Measurements from ENCODE around the gene FHIT.

The FHIT gene

DNA sequence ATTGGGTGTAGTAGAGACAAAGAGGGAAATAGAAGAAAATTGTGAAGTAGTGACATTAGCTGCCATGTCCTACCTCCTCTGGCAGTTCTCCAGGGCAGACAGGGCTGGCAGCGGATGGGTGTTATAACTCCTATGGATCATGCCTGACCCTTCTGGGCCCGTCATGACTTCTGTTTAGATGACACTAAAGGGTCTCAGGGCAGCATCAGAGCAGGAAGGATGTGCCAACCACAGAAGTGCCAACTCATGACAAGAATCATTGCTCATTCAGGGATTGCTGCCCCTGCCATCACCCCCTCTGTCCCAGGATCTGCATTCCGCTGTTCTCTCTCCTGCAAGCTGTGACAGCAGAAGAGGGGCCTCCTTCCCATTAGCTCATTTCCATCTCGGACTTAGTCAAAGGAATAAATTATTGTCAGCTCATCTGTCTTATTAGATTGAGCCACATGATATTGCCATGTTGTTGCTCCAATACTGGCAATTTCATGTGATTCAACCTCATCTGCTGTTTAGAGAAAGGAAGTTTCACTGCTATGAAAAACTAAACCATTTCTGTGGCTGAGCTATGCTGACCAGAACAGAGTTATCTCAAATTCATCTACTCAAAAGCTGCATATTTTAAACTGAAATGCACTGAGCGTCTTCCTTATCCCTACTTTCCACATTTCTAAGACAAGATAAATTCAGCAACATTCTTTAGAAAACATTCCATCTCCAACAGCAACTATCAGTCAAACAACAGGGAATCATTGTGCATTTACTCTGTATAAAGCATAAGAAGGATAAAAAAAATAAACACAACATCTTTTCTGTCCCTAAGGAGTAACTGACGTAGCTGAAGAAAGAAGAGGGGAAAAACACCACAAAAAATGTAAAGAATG lies 271.6 kb downstream of the FHIT start:
- no peak for DNase-seq

DNA sequence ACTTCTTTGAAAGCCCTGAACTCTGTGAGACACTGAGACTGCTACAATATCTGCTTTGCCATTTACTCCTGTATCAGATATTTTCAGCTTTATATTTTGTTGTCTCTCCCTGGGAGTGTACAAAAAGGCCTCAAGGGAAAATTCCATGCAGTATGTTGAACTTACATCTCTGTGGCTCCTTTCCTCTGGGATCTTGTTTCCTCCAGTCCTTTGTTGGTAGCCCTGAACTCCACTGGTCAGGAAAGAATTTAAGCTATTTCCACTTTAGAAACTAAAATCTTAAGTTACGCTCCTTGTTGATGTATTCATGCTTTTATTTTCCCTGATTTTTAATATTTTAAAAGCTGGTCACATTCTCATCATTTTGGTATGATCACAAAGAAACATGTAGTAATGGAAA lies 277.9 kb downstream of the FHIT start:
- no peak for DNase-seq

More for the DNA sequence above, 271.6 kb downstream of the FHIT start:
- TF ChIP-seq POLR2A (IDR thresholded peaks at IDR 0.05; ENCODE audit: low read length) (no peak), GATA1 (IDR thresholded peaks at IDR 0.05; ENCODE audit: low read depth, low read length) (no peak)

DNA sequence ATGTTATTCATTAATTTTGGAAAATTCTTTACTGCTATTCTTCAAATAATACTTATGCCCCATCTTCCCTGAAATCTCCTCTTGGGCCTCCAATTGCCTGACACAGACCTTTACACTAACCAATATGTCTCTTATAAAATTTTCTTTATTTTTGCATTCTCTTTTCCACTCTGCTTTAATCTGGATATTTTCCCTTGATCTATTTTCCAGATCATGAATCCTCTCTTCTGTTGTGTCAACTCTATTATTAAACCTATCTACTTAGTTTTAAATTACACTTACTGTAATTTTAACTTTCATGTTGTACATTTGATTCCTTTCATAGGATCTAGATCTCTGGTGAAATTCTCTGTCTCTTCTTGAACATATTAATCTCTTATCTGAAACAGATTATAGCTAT lies 278.7 kb downstream of the FHIT start:
- no peak for DNase-seq
- TF ChIP-seq GATA1 (IDR thresholded peaks at IDR 0.05; ENCODE audit: low read depth, low read length): no peak
- no peak for TF ChIP-seq POLR2A (IDR thresholded peaks at IDR 0.05; ENCODE audit: low read length)

More for the DNA sequence above, 277.9 kb downstream of the FHIT start:
- TF ChIP-seq POLR2A (IDR thresholded peaks at IDR 0.05; ENCODE audit: low read length): no peak
- TF ChIP-seq GATA1 (IDR thresholded peaks at IDR 0.05; ENCODE audit: low read depth, low read length): no peak

GRCh38 chr3:60970850-60971249 lies 280.4 kb downstream of the FHIT start:
- no peak for TF ChIP-seq GATA1 (IDR thresholded peaks at IDR 0.05; ENCODE audit: low read depth, low read length)
- TF ChIP-seq POLR2A (IDR thresholded peaks at IDR 0.05; ENCODE audit: low read length): no peak
- no peak for DNase-seq

- DNase-seq: no peak
- TF ChIP-seq POLR2A (IDR thresholded peaks at IDR 0.05; ENCODE audit: low read length) (no peak), GATA1 (IDR thresholded peaks at IDR 0.05; ENCODE audit: low read depth, low read length) (no peak)
Observed at GRCh38 chr3:60967141-60967540, 284.1 kb downstream of the FHIT start.

- DNase-seq: no peak
- TF ChIP-seq GATA1 (IDR thresholded peaks at IDR 0.05; ENCODE audit: low read depth, low read length) (no peak), POLR2A (IDR thresholded peaks at IDR 0.05; ENCODE audit: low read length) (no peak)
Observed at GRCh38 chr3:60957541-60957940, 293.7 kb downstream of the FHIT start.

GRCh38 chr3:60956729-60957128 lies 294.5 kb downstream of the FHIT start:
- TF ChIP-seq GATA1 (IDR thresholded peaks at IDR 0.05; ENCODE audit: low read depth, low read length) (no peak), POLR2A (IDR thresholded peaks at IDR 0.05; ENCODE audit: low read length) (no peak)
- no peak for DNase-seq

- TF ChIP-seq POLR2A (IDR thresholded peaks at IDR 0.05; ENCODE audit: low read length) (no peak), GATA1 (IDR thresholded peaks at IDR 0.05; ENCODE audit: low read depth, low read length) (no peak)
- no peak for DNase-seq
Observed at GRCh38 chr3:60955034-60955433, 296.2 kb downstream of the FHIT start.

- no peak for TF ChIP-seq POLR2A (IDR thresholded peaks at IDR 0.05; ENCODE audit: low read length)
- no peak for TF ChIP-seq GATA1 (IDR thresholded peaks at IDR 0.05; ENCODE audit: low read depth, low read length)
- no peak for DNase-seq
Observed at GRCh38 chr3:60954048-60954447, 297.2 kb downstream of the FHIT start.

DNA sequence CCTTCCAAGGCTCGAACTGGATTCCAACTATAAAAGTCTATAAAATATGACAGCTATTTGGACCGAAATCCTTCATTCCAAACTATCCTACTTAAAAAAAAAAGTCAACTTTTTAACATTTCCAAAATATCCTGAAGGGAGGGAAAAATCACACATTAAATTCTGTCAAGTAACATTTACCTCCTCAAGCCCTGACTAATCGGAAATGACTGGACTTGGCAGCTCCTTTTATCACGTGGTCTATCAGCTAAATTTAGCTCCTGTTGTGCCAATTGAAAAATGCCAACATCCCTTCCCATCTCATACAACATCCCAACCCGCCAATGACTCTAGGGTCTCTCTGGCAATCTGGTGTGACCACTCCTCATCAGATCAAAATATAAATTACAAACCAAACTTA lies 297.9 kb downstream of the FHIT start:
- no peak for DNase-seq
- TF ChIP-seq GATA1 (IDR thresholded peaks at IDR 0.05; ENCODE audit: low read depth, low read length) (no peak), POLR2A (IDR thresholded peaks at IDR 0.05; ENCODE audit: low read length) (no peak)

DNA sequence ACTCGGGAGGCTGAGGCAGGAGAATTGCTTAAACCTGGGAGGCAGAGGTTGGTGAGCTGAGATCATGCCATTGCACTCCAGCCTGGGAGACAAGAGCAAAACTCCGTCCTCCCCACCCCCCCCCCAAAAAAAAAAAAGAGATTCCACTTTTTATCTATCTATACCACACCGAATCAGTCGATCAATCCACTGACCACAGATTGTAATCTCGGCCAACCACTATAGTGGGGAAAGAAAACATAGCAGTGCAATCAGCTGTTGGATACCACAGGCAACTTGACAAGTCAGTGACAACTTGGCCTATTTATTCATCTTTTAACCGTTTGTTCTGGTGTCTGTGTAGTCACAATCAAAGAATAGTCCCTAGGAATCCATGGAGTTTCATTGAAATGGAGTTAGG lies 299.2 kb downstream of the FHIT start:
- peak in 1 of 2 experiments; percentile 10 for DNase-seq
- TF ChIP-seq POLR2A (IDR thresholded peaks at IDR 0.05; ENCODE audit: low read length) (no peak), GATA1 (IDR thresholded peaks at IDR 0.05; ENCODE audit: low read depth, low read length) (no peak)

- TF ChIP-seq POLR2A (IDR thresholded peaks at IDR 0.05; ENCODE audit: low read length) (no peak), GATA1 (IDR thresholded peaks at IDR 0.05; ENCODE audit: low read depth, low read length) (no peak)
- DNase-seq: no peak
Observed at GRCh38 chr3:60949146-60949545, 302.1 kb downstream of the FHIT start.

GRCh38 chr3:60948488-60948887 lies 302.8 kb downstream of the FHIT start:
- no peak for DNase-seq
- TF ChIP-seq GATA1 (IDR thresholded peaks at IDR 0.05; ENCODE audit: low read depth, low read length): no peak
- TF ChIP-seq POLR2A (IDR thresholded peaks at IDR 0.05; ENCODE audit: low read length): no peak

- TF ChIP-seq GATA1 (IDR thresholded peaks at IDR 0.05; ENCODE audit: low read depth, low read length): no peak
- no peak for TF ChIP-seq POLR2A (IDR thresholded peaks at IDR 0.05; ENCODE audit: low read length)
- DNase-seq: no peak
Observed at GRCh38 chr3:60935709-60936108, 315.5 kb downstream of the FHIT start.

DNA sequence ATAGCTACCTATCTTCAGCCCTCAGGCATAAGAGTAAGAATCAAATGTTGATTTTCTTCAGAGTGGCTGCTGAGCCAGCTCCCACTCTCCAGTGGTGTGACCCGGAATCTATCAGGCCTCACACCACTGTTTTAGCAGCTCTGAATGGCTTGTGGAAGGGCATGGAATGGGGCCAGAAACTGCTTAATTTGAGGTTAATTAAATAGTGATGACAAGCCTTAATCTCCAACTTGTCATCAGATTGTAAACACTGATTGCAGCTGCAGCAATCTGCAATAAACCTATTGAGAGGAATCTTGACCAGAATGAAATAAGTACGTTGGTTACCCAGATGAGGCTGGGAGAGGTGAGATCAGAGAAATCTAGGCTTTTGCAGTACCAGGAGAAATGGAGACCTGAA lies 317.4 kb downstream of the FHIT start:
- DNase-seq: no peak
- no peak for TF ChIP-seq GATA1 (IDR thresholded peaks at IDR 0.05; ENCODE audit: low read depth, low read length)
- TF ChIP-seq POLR2A (IDR thresholded peaks at IDR 0.05; ENCODE audit: low read length): no peak

Data from erythroblast (primary cell).